ENCODE measurements around the gene TMEFF2. TPM values are rescaled to one million over a fixed set of nuclear protein-coding genes. Genes with fewer than 3 reads are reported as not detected.

TMEFF2 gene
- total and polyA plus RNA-seq, 2 of the 4 experiments (the other 2 are of a cell fraction): 1.3 to 3.0 TPM

DNA sequence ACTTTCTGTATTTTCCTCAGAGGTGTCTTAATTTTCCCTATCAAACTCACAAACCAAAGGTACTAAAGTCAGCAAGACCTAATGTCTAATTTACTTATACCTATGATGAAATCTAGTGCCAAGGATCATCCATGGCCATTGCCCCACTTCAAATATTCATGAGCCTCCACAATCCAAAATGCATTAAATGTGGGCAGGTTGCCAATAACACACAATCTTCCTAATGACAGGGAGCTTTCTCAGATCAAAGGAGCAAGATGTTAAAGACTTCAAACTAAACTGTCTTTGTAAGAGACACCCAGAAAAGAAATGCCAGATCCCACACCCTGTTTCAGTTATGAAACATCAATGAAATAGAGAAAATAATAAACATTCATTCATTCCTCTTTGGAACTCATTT, 143.2 kb downstream of the TMEFF2 start:
- Histone ChIP-seq H3K9me1 (ENCODE audit: insufficient read depth, low read length) (no peaks in the 10 kb centered on the region; the same call in 1 of the 2 replicates), H3K14ac (replicated peaks; ENCODE audit: low read depth, low read length) (no peak overlapping the region), H3K36me3 (ENCODE audit: control insufficient read depth, insufficient read depth, low read length) (no peaks in the 10 kb centered on the region), H4K20me1 (ENCODE audit: insufficient read depth, low read length) (no peaks in the 10 kb centered on the region), H3K4me1 (ENCODE audit: control insufficient read depth, insufficient read depth, low read length) (no peaks in the 10 kb centered on the region), H3K4me2 (ENCODE audit: low read depth, low read length) (no peak overlapping the region), H4K8ac (ENCODE audit: low read depth in 2 of 2, low read length in 2 of 2) (no peak overlapping the region), H3K4ac (ENCODE audit: low read depth, low read length) (no peak overlapping the region), H2BK5ac (ENCODE audit: low read depth, low read length, poor library complexity, severe bottlenecking) (no peak overlapping the region), H3K27ac (ENCODE audit: insufficient read depth, low read length) (no peak overlapping the region), H2BK20ac (ENCODE audit: low read depth, low read length) (no peak overlapping the region), H3K4me3 (ENCODE audit: insufficient read depth, low read depth, low read length) (no peak overlapping the region), H3K27me3 (ENCODE audit: control insufficient read depth, insufficient read depth, low read length) (no peaks in the 10 kb centered on the region), H2AFZ (replicated peaks; ENCODE audit: low read length, poor library complexity) (no peak overlapping the region), H4K5ac (ENCODE audit: low read depth, low read length) (no peak overlapping the region), H2BK15ac (ENCODE audit: low read depth, low read length) (no peak overlapping the region), H3K9ac (ENCODE audit: low read depth, low read length) (no peak overlapping the region), H3K9me3 (ENCODE audit: control insufficient read depth, insufficient read depth, low read length) (no peaks in the 10 kb centered on the region), H3K56ac (ENCODE audit: extremely low read depth, insufficient read depth, low read length) (no peak overlapping the region), H2AK9ac (replicated peaks; ENCODE audit: low read depth, low read length, poor library complexity) (no peak overlapping the region), H4K91ac (ENCODE audit: insufficient read depth, low read depth, low read length) (no peak overlapping the region), H3K23ac (ENCODE audit: low read depth, low read length) (no peak overlapping the region), H3K79me1 (ENCODE audit: low read depth in 1 of 2, low read length in 2 of 2) (no peaks in the 10 kb centered on the region), H3K18ac (ENCODE audit: low read depth, low read length) (no peak overlapping the region), H2BK120ac (ENCODE audit: low read depth, low read length) (no peak overlapping the region), H2AK5ac (ENCODE audit: low read depth, low read length) (no peak overlapping the region)
- BruUV-seq (replicated peaks): no TSS peak
- ChIA-PET POLR2A (ENCODE audit: unreplicated experiment) (no interaction called here), CTCF (no interaction called here)
- dilution Hi-C loops (cut with HindIII; ENCODE audit: low sequenced_read_pairs, unreplicated experiment): no loop called here
- intact Hi-C loops (cut with micrococcal nuclease): no loop called here
- in situ Hi-C loops (cut with MboI; ENCODE audit: low sequenced_read_pairs): no loop called here
- TF ChIP-seq, protein P1, sequence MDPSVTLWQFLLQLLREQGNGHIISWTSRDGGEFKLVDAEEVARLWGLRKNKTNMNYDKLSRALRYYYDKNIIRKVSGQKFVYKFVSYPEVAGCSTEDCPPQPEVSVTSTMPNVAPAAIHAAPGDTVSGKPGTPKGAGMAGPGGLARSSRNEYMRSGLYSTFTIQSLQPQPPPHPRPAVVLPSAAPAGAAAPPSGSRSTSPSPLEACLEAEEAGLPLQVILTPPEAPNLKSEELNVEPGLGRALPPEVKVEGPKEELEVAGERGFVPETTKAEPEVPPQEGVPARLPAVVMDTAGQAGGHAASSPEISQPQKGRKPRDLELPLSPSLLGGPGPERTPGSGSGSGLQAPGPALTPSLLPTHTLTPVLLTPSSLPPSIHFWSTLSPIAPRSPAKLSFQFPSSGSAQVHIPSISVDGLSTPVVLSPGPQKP (IDR thresholded peaks at IDR 0.05; ENCODE audit: borderline replicate concordance, low read depth, low read length): no peak
- TF ChIP-seq RCOR1 (IDR thresholded peaks at IDR 0.05; ENCODE audit: insufficient replicate concordance, low read length) (no peak), RFX5 (IDR thresholded peaks at IDR 0.05; ENCODE audit: low read depth, low read length) (no peak), RAD21 (IDR thresholded peaks at IDR 0.05; ENCODE audit: low read length) (no peak), CHD1 (IDR thresholded peaks at IDR 0.05; ENCODE audit: low read depth, low read length) (no peak), FOS (IDR thresholded peaks at IDR 0.05; ENCODE audit: low read depth, low read length) (no peak), CEBPB (IDR thresholded peaks at IDR 0.05; ENCODE audit: low read depth, low read length) (no peak), SMC3 (IDR thresholded peaks at IDR 0.05; ENCODE audit: low read depth, low read length) (no peak), BHLHE40 (IDR thresholded peaks at IDR 0.05; ENCODE audit: low read depth, low read length) (no peak), MAZ (IDR thresholded peaks at IDR 0.05; ENCODE audit: borderline replicate concordance, low read depth, low read length) (no peak)
- TF ChIP-seq, protein P2, sequence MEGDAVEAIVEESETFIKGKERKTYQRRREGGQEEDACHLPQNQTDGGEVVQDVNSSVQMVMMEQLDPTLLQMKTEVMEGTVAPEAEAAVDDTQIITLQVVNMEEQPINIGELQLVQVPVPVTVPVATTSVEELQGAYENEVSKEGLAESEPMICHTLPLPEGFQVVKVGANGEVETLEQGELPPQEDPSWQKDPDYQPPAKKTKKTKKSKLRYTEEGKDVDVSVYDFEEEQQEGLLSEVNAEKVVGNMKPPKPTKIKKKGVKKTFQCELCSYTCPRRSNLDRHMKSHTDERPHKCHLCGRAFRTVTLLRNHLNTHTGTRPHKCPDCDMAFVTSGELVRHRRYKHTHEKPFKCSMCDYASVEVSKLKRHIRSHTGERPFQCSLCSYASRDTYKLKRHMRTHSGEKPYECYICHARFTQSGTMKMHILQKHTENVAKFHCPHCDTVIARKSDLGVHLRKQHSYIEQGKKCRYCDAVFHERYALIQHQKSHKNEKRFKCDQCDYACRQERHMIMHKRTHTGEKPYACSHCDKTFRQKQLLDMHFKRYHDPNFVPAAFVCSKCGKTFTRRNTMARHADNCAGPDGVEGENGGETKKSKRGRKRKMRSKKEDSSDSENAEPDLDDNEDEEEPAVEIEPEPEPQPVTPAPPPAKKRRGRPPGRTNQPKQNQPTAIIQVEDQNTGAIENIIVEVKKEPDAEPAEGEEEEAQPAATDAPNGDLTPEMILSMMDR (conservative IDR thresholded peaks at IDR 0.05; ENCODE audit: low read depth, low read length): no peak
- TF ChIP-seq, protein P3, sequence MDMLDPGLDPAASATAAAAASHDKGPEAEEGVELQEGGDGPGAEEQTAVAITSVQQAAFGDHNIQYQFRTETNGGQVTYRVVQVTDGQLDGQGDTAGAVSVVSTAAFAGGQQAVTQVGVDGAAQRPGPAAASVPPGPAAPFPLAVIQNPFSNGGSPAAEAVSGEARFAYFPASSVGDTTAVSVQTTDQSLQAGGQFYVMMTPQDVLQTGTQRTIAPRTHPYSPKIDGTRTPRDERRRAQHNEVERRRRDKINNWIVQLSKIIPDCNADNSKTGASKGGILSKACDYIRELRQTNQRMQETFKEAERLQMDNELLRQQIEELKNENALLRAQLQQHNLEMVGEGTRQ (IDR thresholded peaks at IDR 0.05; ENCODE audit: low read depth, low read length): no peak
- DNase-seq: no peak
- ATAC-seq (ENCODE audit: low read depth): no peak

Data from IMR-90 (cell line).